ENCODE measurements around the gene GLS. TPM values are rescaled to one million over a fixed set of nuclear protein-coding genes. Genes with fewer than 3 reads are reported as not detected.
A peak's percentile ranks its signal among the peaks of the same experiment; 100 is the strongest.

GLS gene
- total RNA-seq, 2 donors from 2014 or later, result 47.2 to 99.3 TPM

DNA sequence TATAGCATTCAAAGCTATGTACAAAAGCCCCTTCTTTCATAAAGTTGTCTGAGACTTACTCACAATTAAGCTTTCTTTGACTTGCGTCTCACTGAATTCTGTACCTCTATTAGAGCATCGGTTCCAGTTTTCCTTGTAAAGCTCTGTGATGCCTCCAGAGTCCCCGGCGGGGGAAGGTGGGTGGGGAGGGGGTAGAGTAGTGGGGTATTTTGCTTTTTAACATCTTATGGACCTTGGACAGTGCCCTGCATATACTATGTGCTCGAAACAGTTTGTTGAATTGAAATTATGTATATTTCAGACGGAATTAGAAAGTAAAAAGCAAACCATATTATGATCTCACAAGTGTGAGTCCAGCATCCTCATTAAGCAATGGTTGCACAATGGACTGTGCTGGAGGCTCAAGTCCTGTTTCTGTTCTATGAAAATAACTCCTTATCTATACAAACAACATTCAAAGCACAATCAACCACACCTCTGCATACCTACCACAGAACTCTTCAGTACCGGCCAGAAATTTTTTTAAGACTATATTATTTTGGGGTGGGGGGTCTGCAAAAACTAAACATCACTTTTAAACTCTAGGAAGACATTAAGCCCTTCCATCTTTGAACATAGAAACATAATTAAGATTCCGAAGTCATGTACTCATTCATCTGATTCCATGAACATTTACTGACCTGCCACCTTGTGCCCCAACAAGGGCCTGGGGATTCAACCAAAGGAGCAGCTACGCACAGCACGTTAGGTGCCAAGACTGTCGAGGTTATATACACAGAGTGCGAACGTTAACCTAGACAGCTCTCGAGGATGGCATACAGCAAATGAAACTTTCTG is 132.4 kb downstream of the GLS start:
- Mint-ChIP-seq H3K36me3 (ENCODE audit: low read depth) (peaks cover 18% of the 10 kb centered on the region), H3K9me3 (peaks cover 3% of the 10 kb centered on the region), H3K27me3 (ENCODE audit: insufficient read depth) (peaks cover 16% of the 10 kb centered on the region), H3K4me3 (no peak overlapping the region), H3K4me1 (no peaks in the 10 kb centered on the region), H3K27ac (no peak overlapping the region)
- H3K27me3 ChIP-seq (ENCODE audit: control insufficient read depth, insufficient read depth, low read length, poor library complexity, severe bottlenecking), result peaks cover 15% of the 10 kb centered on the region
- no peak overlapping the region for H3K27ac ChIP-seq (ENCODE audit: low read depth, low read length)
- no peaks in the 10 kb centered on the region for H3K9me3 ChIP-seq (ENCODE audit: control insufficient read depth, low read length)
- peak overlapping the region; percentile 64 for H3K9ac ChIP-seq (ENCODE audit: extremely low read depth, low read length, poor library complexity, severe bottlenecking)
- WGBS, 2 experiments (ENCODE audit: insufficient coverage in 1 of 2, insufficient read length in 1 of 2), result 56 to 61% methylated on average over 11 to 14 of the region's 14 CpGs
- TF ChIP-seq, protein P1, sequence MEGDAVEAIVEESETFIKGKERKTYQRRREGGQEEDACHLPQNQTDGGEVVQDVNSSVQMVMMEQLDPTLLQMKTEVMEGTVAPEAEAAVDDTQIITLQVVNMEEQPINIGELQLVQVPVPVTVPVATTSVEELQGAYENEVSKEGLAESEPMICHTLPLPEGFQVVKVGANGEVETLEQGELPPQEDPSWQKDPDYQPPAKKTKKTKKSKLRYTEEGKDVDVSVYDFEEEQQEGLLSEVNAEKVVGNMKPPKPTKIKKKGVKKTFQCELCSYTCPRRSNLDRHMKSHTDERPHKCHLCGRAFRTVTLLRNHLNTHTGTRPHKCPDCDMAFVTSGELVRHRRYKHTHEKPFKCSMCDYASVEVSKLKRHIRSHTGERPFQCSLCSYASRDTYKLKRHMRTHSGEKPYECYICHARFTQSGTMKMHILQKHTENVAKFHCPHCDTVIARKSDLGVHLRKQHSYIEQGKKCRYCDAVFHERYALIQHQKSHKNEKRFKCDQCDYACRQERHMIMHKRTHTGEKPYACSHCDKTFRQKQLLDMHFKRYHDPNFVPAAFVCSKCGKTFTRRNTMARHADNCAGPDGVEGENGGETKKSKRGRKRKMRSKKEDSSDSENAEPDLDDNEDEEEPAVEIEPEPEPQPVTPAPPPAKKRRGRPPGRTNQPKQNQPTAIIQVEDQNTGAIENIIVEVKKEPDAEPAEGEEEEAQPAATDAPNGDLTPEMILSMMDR (conservative IDR thresholded peaks at IDR 0.05), result no peak
- H3K36me3 ChIP-seq (ENCODE audit: control insufficient read depth, insufficient read depth, low read length), result peaks cover 35% of the 10 kb centered on the region
- H3K4me1 ChIP-seq (ENCODE audit: control insufficient read depth, insufficient read depth, low read length), result no peaks in the 10 kb centered on the region
- peak overlapping the region; percentile 100 for H3K4me3 ChIP-seq (ENCODE audit: low read length)
- no peak for DNase-seq

GRCh38 chr2:191013682-191013931 is 133.0 kb downstream of the GLS start:
- Histone ChIP-seq H3K9ac (ENCODE audit: extremely low read depth, low read length, poor library complexity, severe bottlenecking) (peak overlapping the region; percentile 64), H3K4me1 (ENCODE audit: control insufficient read depth, insufficient read depth, low read length) (no peaks in the 10 kb centered on the region), H3K27ac (ENCODE audit: low read depth, low read length) (no peak overlapping the region), H3K4me3 (ENCODE audit: low read length) (peak overlapping the region; percentile 100), H3K27me3 (ENCODE audit: control insufficient read depth, insufficient read depth, low read length, poor library complexity, severe bottlenecking) (peaks cover 15% of the 10 kb centered on the region), H3K9me3 (ENCODE audit: control insufficient read depth, low read length) (no peaks in the 10 kb centered on the region), H3K36me3 (ENCODE audit: control insufficient read depth, insufficient read depth, low read length) (peaks cover 29% of the 10 kb centered on the region)
- no peak for DNase-seq
- peaks cover 18% of the 10 kb centered on the region for H3K27me3 Mint-ChIP-seq (ENCODE audit: insufficient read depth)
- H3K4me3 Mint-ChIP-seq, result no peak overlapping the region
- no peak overlapping the region for H3K27ac Mint-ChIP-seq
- peaks cover 13% of the 10 kb centered on the region for H3K36me3 Mint-ChIP-seq (ENCODE audit: low read depth)
- 0 to 2% methylated on average over 5 to 14 of the region's 14 CpGs for WGBS, 2 experiments (ENCODE audit: insufficient coverage in 1 of 2, insufficient read length in 1 of 2)
- TF ChIP-seq, protein P1 (conservative IDR thresholded peaks at IDR 0.05), result no peak
- H3K9me3 Mint-ChIP-seq, result peaks cover 3% of the 10 kb centered on the region
- no peaks in the 10 kb centered on the region for H3K4me1 Mint-ChIP-seq

GRCh38 chr2:191013932-191014652 is 133.5 kb downstream of the GLS start, which contains the start of gene STAT1:
Gene STAT1 (minus strand): TSS chr2:191014171. CDS start chr2:191010003, 4,168 bp downstream.
- H3K4me3 Mint-ChIP-seq, result no peak within 1 kb of the TSS
- no peak within 1 kb of the TSS for H3K27ac Mint-ChIP-seq
- no peaks in the 10 kb centered on the region for H3K4me1 Mint-ChIP-seq
- 2 to 9% methylated on average over 21 to 68 of the region's 68 CpGs for WGBS, 2 experiments (ENCODE audit: insufficient coverage in 1 of 2, insufficient read length in 1 of 2)
- peak within 1 kb of the TSS; percentile 67 for H3K9ac ChIP-seq (ENCODE audit: extremely low read depth, low read length, poor library complexity, severe bottlenecking)
- H3K27me3 ChIP-seq (ENCODE audit: control insufficient read depth, insufficient read depth, low read length, poor library complexity, severe bottlenecking), result peaks cover 15% of the 10 kb centered on the region
- peaks cover 3% of the 10 kb centered on the region for H3K9me3 Mint-ChIP-seq
- no peaks in the 10 kb centered on the region for H3K4me1 ChIP-seq (ENCODE audit: control insufficient read depth, insufficient read depth, low read length)
- peak; percentile 97 for DNase-seq
- peak within 1 kb of the TSS; percentile 50 for H3K27ac ChIP-seq (ENCODE audit: low read depth, low read length)
- TF ChIP-seq, protein P1 (conservative IDR thresholded peaks at IDR 0.05), result peak; percentile 32
- peak within 1 kb of the TSS; percentile 100 for H3K4me3 ChIP-seq (ENCODE audit: low read length)
- H3K36me3 Mint-ChIP-seq (ENCODE audit: low read depth), result peaks cover 10% of the 10 kb centered on the region
- peaks cover 24% of the 10 kb centered on the region for H3K36me3 ChIP-seq (ENCODE audit: control insufficient read depth, insufficient read depth, low read length)
- peaks cover 22% of the 10 kb centered on the region for H3K27me3 Mint-ChIP-seq (ENCODE audit: insufficient read depth)
- no peaks in the 10 kb centered on the region for H3K9me3 ChIP-seq (ENCODE audit: control insufficient read depth, low read length)

Measured in endodermal cell (in vitro differentiated cells).